ENCODE results near the gene SP5. TPM values are rescaled to one million over a fixed set of nuclear protein-coding genes. Genes with fewer than 3 reads are reported as not detected.

Gene SP5
- total and polyA plus RNA-seq, 12 donors = 0.16 to 9.2 (median 2.8) TPM

- no peak for TF ChIP-seq CTCF (IDR thresholded peaks at IDR 0.05)
- no peak for TF ChIP-seq POLR2A (IDR thresholded peaks at IDR 0.05)
- 22 to 36% (median 28%) methylated on average over 1 of the region's 1 CpG for WGBS, 4 donors
- H3K4me3 ChIP-seq = no peak overlapping the region
- no peaks in the 10 kb centered on the region for H3K27me3 ChIP-seq
- no peaks in the 10 kb centered on the region for H3K9me3 ChIP-seq (replicated peaks in 1 of 3)
- no peak for DNase-seq
- no peaks in the 10 kb centered on the region for H3K36me3 ChIP-seq (replicated peaks in 1 of 2)
- no peaks in the 10 kb centered on the region for H3K4me1 ChIP-seq (replicated peaks in 1 of 2)
- H3K27ac ChIP-seq = no peak overlapping the region
- intact Hi-C loops (cut with DNase I) = no loop called here
Measured at GRCh38 chr2:170736628-170737027, 21.5 kb downstream of the SP5 start.

GRCh38 chr2:170737406-170737805 lies 22.3 kb downstream of the SP5 start:
- 94 to 98% (median 95%) methylated on average over 2 of the region's 2 CpGs for WGBS, 4 donors
- H3K4me3 ChIP-seq = no peak overlapping the region
- H3K27me3 ChIP-seq = no peaks in the 10 kb centered on the region
- H3K36me3 ChIP-seq (replicated peaks in 1 of 2) = no peaks in the 10 kb centered on the region
- DNase-seq = no peak
- H3K4me1 ChIP-seq (replicated peaks in 1 of 2) = no peaks in the 10 kb centered on the region
- intact Hi-C loops (cut with DNase I) = no loop called here
- H3K27ac ChIP-seq = no peak overlapping the region
- TF ChIP-seq CTCF (IDR thresholded peaks at IDR 0.05) = no peak
- no peak for TF ChIP-seq POLR2A (IDR thresholded peaks at IDR 0.05)
- no peaks in the 10 kb centered on the region for H3K9me3 ChIP-seq (replicated peaks in 1 of 3)

- Histone ChIP-seq H3K4me1 (replicated peaks in 1 of 2) (no peaks in the 10 kb centered on the region), H3K27ac (no peak overlapping the region), H3K36me3 (replicated peaks in 1 of 2) (no peaks in the 10 kb centered on the region), H3K9me3 (replicated peaks in 1 of 3) (no peaks in the 10 kb centered on the region), H3K27me3 (no peaks in the 10 kb centered on the region), H3K4me3 (no peak overlapping the region)
- 80 to 89% (median 87%) methylated on average over 4 of the region's 4 CpGs for WGBS, 4 donors
- DNase-seq = no peak
- no peak for TF ChIP-seq CTCF (IDR thresholded peaks at IDR 0.05)
- no peak for TF ChIP-seq POLR2A (IDR thresholded peaks at IDR 0.05)
- intact Hi-C loops (cut with DNase I) = no loop called here
Measured at GRCh38 chr2:170737821-170738220, 22.7 kb downstream of the SP5 start.

- 86 to 97% (median 89%) methylated on average over 3 of the region's 3 CpGs for WGBS, 4 donors
- DNase-seq = no peak
- Histone ChIP-seq H3K27ac (no peak overlapping the region), H3K9me3 (replicated peaks in 1 of 3) (no peaks in the 10 kb centered on the region), H3K27me3 (no peaks in the 10 kb centered on the region), H3K4me1 (replicated peaks in 1 of 2) (no peaks in the 10 kb centered on the region), H3K4me3 (no peak overlapping the region), H3K36me3 (replicated peaks in 1 of 2) (no peaks in the 10 kb centered on the region)
- TF ChIP-seq CTCF (IDR thresholded peaks at IDR 0.05) (no peak), POLR2A (IDR thresholded peaks at IDR 0.05) (no peak)
- intact Hi-C loops (cut with DNase I) = no loop called here
Measured at GRCh38 chr2:170739048-170739447, 23.9 kb downstream of the SP5 start.
